Karpas-422 (cell line): ENCODE measurements around the gene SDHAF1. TPM values are rescaled to one million over a fixed set of nuclear protein-coding genes. Genes with fewer than 3 reads are reported as not detected.

Source experiments
- DNase-seq: peaks from one replicate; pipeline ENCODE4 v3.0.0-alpha.2; 2015
- H2AFZ ChIP-seq: fragments of 200-600 bp; sonication (generic); 2 replicates; pipeline ENCODE4 v1.6.1; 2014; ENCODE audit warnings: antibody characterized with exemption, low read length, mixed read lengths
- H3K27ac ChIP-seq: fragments of 200-600 bp; sonication (generic); 2 replicates; pipeline ENCODE4 v1.5.1; 2014; ENCODE audit warnings: mild to moderate bottlenecking, low read length, moderate library complexity
- H3K27me3 ChIP-seq: fragments of 200-600 bp; sonication (generic); 2 replicates; pipeline ENCODE4 v1.6.1; 2014; ENCODE audit warnings: low read length, mixed read lengths
- H3K36me3 ChIP-seq: fragments of 200-600 bp; sonication (generic); 2 replicates; pipeline ENCODE4 v1.6.1; 2014; ENCODE audit warnings: low read length, mixed read lengths; ENCODE audit not compliant: insufficient read depth
- H3K4me1 ChIP-seq: fragments of 200-600 bp; sonication (generic); 2 replicates; pipeline ENCODE4 v1.6.1; 2014; ENCODE audit warnings: mild to moderate bottlenecking, low read length, mixed read lengths
- H3K4me2 ChIP-seq: fragments of 200-600 bp; sonication (generic); 2 replicates; pipeline ENCODE4 v1.6.1; 2014; ENCODE audit warnings: low read length, low read depth, mild to moderate bottlenecking; ENCODE audit not compliant: poor library complexity, severe bottlenecking
- H3K4me3 ChIP-seq: fragments of 200-600 bp; sonication (generic); 2 replicates; pipeline ENCODE4 v1.5.1; 2014; ENCODE audit warnings: mild to moderate bottlenecking, antibody characterized with exemption, low read length, mixed read lengths
- H3K79me2 ChIP-seq: fragments of 200-600 bp; sonication (generic); 2 replicates; pipeline ENCODE4 v1.6.1; 2014; ENCODE audit warnings: mild to moderate bottlenecking, low read length, mixed read lengths
- H3K9ac ChIP-seq: fragments of 200-600 bp; sonication (generic); 2 replicates; pipeline ENCODE4 v1.6.0; 2014; ENCODE audit warnings: low read length
- H3K9me2 ChIP-seq: fragments of 200-600 bp; sonication (generic), shearing (Covaris generic); replicated peaks from 2 replicates; pipeline ENCODE4 v1.6.0; 2014; ENCODE audit warnings: mild to moderate bottlenecking, low read length, moderate library complexity; ENCODE audit not compliant: insufficient read depth
- H3K9me3 ChIP-seq: fragments of 300-700, 200-600 bp; sonication (generic); 2 replicates; pipeline ENCODE4 v1.6.1; 2014; ENCODE audit warnings: low read length, mixed read lengths
- H4K20me1 ChIP-seq: fragments of 200-600 bp; sonication (generic); 2 replicates; pipeline ENCODE4 v1.6.1; 2014; ENCODE audit warnings: mild to moderate bottlenecking, antibody characterized with exemption, low read length, low read depth; ENCODE audit not compliant: insufficient read depth
- total RNA-seq: library from RNA; depleted of rRNA; stranded (reverse); fragments of >200 nt; shearing (Covaris generic); gene quantifications from 2 replicates; pipeline ENCODE4 v1.2.3, GENCODE V29; 2014; ENCODE audit warnings: low replicate concordance

The SDHAF1 gene
- total RNA-seq, 1 experiment from 2014 or later = 23.4 TPM

- Histone ChIP-seq H2AFZ (no peak overlapping the region), H3K27ac (no peak overlapping the region), H3K4me1 (peaks cover 16% of the 10 kb centered on the region), H3K4me2 (no peak overlapping the region), H3K9ac (no peak overlapping the region), H3K9me3 (no peaks in the 10 kb centered on the region; the same call in 1 of the 2 replicates), H3K36me3 (no peaks in the 10 kb centered on the region), H3K4me3 (no peak overlapping the region), H3K27me3 (no peaks in the 10 kb centered on the region; the same call in 1 of the 2 replicates), H3K79me2 (peaks cover 10% of the 10 kb centered on the region), H3K9me2 (no peaks in the 10 kb centered on the region), H4K20me1 (peaks cover 4% of the 10 kb centered on the region)
- DNase-seq = no peak
Measured at GRCh38 chr19:35990771-35991730, 3.9 kb upstream of the SDHAF1 start.

- H3K4me3 ChIP-seq = no peak overlapping the region
- DNase-seq = no peak
- peaks cover 19% of the 10 kb centered on the region for H3K79me2 ChIP-seq
- H3K4me2 ChIP-seq = no peak overlapping the region
- H4K20me1 ChIP-seq = peaks cover 12% of the 10 kb centered on the region
- H3K9me2 ChIP-seq = no peaks in the 10 kb centered on the region
- no peaks in the 10 kb centered on the region; the same call in 1 of the 2 replicates for H3K9me3 ChIP-seq
- H3K36me3 ChIP-seq = peaks cover 4% of the 10 kb centered on the region; the same call in 1 of the 2 replicates
- H2AFZ ChIP-seq = no peak overlapping the region
- H3K9ac ChIP-seq = no peak overlapping the region
- H3K27me3 ChIP-seq = no peaks in the 10 kb centered on the region; the same call in 1 of the 2 replicates
- no peak overlapping the region for H3K27ac ChIP-seq
- H3K4me1 ChIP-seq = peaks cover 25% of the 10 kb centered on the region
Measured at GRCh38 chr19:35991731-35992450, 3.1 kb upstream of the SDHAF1 start.

- Histone ChIP-seq H3K4me3 (no peak overlapping the region), H3K27me3 (no peaks in the 10 kb centered on the region; the same call in 1 of the 2 replicates), H3K79me2 (peaks cover 28% of the 10 kb centered on the region), H3K9ac (no peak overlapping the region), H2AFZ (no peak overlapping the region), H3K4me1 (peaks cover 17% of the 10 kb centered on the region), H3K36me3 (peaks cover 4% of the 10 kb centered on the region; the same call in 1 of the 2 replicates), H3K4me2 (no peak overlapping the region), H3K9me2 (no peaks in the 10 kb centered on the region), H3K27ac (no peak overlapping the region), H4K20me1 (peaks cover 12% of the 10 kb centered on the region), H3K9me3 (no peaks in the 10 kb centered on the region; the same call in 1 of the 2 replicates)
- no peak for DNase-seq
Measured at GRCh38 chr19:35992907-35993765, 1.9 kb upstream of the SDHAF1 start.

- H3K36me3 ChIP-seq = peaks cover 4% of the 10 kb centered on the region; the same call in 1 of the 2 replicates
- H3K4me1 ChIP-seq = peaks cover 17% of the 10 kb centered on the region
- H3K79me2 ChIP-seq = peaks cover 35% of the 10 kb centered on the region
- no peak for DNase-seq
- no peaks in the 10 kb centered on the region for H3K9me2 ChIP-seq
- no peaks in the 10 kb centered on the region; the same call in 1 of the 2 replicates for H3K27me3 ChIP-seq
- H3K27ac ChIP-seq = no peak overlapping the region
- H2AFZ ChIP-seq = no peak overlapping the region
- H3K9me3 ChIP-seq = no peaks in the 10 kb centered on the region
- peak overlapping the region; percentile 53 for H3K9ac ChIP-seq
- H3K4me2 ChIP-seq = peak overlapping the region; percentile 98
- peak overlapping the region; percentile 74; the same call in 1 of the 2 replicates for H3K4me3 ChIP-seq
- peaks cover 12% of the 10 kb centered on the region for H4K20me1 ChIP-seq
Measured at GRCh38 chr19:35993923-35994598, 927 bp upstream of the SDHAF1 start.

- Histone ChIP-seq H3K4me3 (peak overlapping the region; percentile 74), H3K4me2 (peak overlapping the region; percentile 98), H3K27me3 (no peaks in the 10 kb centered on the region), H2AFZ (no peak overlapping the region), H3K36me3 (peaks cover 6% of the 10 kb centered on the region; the same call in 1 of the 2 replicates), H3K9ac (peak overlapping the region; percentile 77), H3K4me1 (peaks cover 22% of the 10 kb centered on the region), H3K79me2 (peaks cover 59% of the 10 kb centered on the region), H3K27ac (no peak overlapping the region), H3K9me3 (no peaks in the 10 kb centered on the region), H3K9me2 (no peaks in the 10 kb centered on the region), H4K20me1 (peaks cover 19% of the 10 kb centered on the region)
- no peak for DNase-seq
Measured at GRCh38 chr19:35996777-35997176, 1.8 kb downstream of the SDHAF1 start.

GRCh38 chr19:36001605-36002004 is 6.6 kb downstream of the SDHAF1 start:
- H3K4me3 ChIP-seq = no peak overlapping the region
- peaks cover 9% of the 10 kb centered on the region for H4K20me1 ChIP-seq
- DNase-seq = no peak
- H3K36me3 ChIP-seq = peaks cover 6% of the 10 kb centered on the region; the same call in 1 of the 2 replicates
- H2AFZ ChIP-seq = no peak overlapping the region
- H3K9me2 ChIP-seq = no peaks in the 10 kb centered on the region
- peaks cover 49% of the 10 kb centered on the region for H3K79me2 ChIP-seq
- no peaks in the 10 kb centered on the region for H3K27me3 ChIP-seq
- H3K27ac ChIP-seq = no peak overlapping the region
- H3K9ac ChIP-seq = no peak overlapping the region
- H3K4me1 ChIP-seq = peaks cover 7% of the 10 kb centered on the region
- H3K4me2 ChIP-seq = no peak overlapping the region
- no peaks in the 10 kb centered on the region for H3K9me3 ChIP-seq

- Histone ChIP-seq H3K4me1 (peaks cover 6% of the 10 kb centered on the region), H3K4me2 (no peak overlapping the region), H3K9ac (no peak overlapping the region), H2AFZ (no peak overlapping the region), H4K20me1 (0 out of 2 replicates have a peak, but pooled peaks cover 7% of the 10 kb centered on the region), H3K79me2 (peaks cover 36% of the 10 kb centered on the region), H3K4me3 (no peak overlapping the region), H3K9me2 (no peaks in the 10 kb centered on the region), H3K27ac (no peak overlapping the region), H3K36me3 (peaks cover 3% of the 10 kb centered on the region; the same call in 1 of the 2 replicates), H3K27me3 (no peaks in the 10 kb centered on the region), H3K9me3 (no peaks in the 10 kb centered on the region)
- no peak for DNase-seq
Measured at GRCh38 chr19:36003284-36003683, 8.3 kb downstream of the SDHAF1 start.
